Fibroblast of the aortic adventitia (primary cell): ENCODE measurements around the gene EFNA5. TPM values are rescaled to one million over a fixed set of nuclear protein-coding genes. Genes with fewer than 3 reads are reported as not detected.
A peak's percentile ranks its signal among the peaks of the same experiment; 100 is the strongest.

Experiments used
- DNase-seq: peaks from one replicate; pipeline ENCODE4 v3.0.0-alpha.2; 2010; ENCODE audit warnings: low read depth
- H3K4me3 ChIP-seq: 2 replicates; pipeline ENCODE4 v1.5.1; 2011; ENCODE audit warnings: low read depth, mild to moderate bottlenecking, control low read depth, low read length, moderate library complexity
- CTCF ChIP-seq: IDR thresholded peaks from 2 replicates; pipeline ENCODE4 v1.5.1; 2011; ENCODE audit warnings: mild to moderate bottlenecking, low read length, control low read depth, inconsistent platforms; ENCODE audit not compliant: insufficient read depth
- total RNA-seq: library from RNA; depleted of rRNA; stranded (reverse); fragments of >200 nt; gene quantifications from 2 replicates; pipeline ENCODE4 v1.2.3, GENCODE V29; 2012; ENCODE audit warnings: low replicate concordance

EFNA5 gene
- total RNA-seq, 1 donor, result 33.1 TPM

DNA sequence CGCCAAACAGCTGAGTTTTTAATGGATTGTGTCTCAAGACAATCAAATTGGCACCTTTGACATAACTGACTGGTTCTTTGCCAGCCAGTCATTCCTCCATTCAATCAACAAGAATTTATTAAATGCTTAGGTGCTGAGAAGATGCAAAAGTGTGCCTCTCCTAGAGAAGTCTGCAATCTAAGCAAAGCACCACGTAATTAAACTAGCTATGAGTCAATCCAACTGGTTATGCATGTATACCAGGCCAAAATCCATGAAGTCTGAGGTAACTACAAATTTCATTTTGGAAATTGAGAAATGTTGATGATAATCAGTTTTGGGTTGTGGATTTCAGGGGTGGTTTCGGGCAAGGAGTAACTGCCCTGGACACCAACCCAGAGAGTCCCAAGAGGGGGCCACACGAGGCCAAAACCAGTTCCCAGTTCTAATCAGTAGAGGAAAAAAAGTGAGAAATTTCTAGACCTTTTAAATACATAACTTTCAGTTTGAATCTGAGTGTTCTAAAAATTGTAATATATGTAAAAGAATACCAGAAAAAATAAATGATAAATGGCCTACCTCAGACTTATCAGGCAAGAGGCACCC, 92.6 kb downstream of the EFNA5 start:
- TF ChIP-seq CTCF, result no peak
- H3K4me3 ChIP-seq, result no peak overlapping the region
- DNase-seq, result peak; percentile 52

- TF ChIP-seq CTCF, result no peak
- H3K4me3 ChIP-seq, result no peak overlapping the region
- DNase-seq, result no peak
Measured at GRCh38 chr5:107577394-107577950, 93.3 kb downstream of the EFNA5 start.

DNA sequence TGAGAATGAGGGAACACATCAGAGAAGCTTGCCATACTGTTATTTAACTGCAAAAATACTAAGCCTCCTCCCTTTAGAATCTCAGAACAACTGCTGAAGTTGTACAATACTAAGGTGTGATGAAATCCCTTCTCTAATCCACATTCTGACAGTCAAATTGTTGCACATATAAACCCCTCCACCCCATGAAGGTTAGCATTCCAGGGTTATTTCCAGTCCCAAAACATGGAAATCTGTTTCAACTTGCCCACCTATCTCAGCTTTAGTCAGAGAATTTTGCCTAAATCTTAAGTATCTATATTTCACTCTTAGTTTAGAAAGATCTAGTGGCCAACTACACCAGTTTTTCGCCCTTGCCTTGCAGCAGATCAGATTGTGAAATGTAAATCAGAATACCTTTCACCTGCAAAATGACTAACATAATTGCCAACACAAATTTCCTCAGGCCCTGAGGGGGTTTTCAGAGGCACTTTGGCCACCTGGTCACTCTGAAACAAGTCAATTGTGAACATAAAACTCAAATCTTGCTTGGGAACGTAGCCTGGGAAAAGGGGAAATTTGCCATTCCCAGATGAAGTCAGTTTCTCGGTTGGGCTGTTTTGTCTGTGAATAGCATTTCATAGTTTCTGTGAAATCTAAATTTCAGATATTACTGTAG, 93.9 kb downstream of the EFNA5 start:
- no peak for DNase-seq
- no peak overlapping the region for H3K4me3 ChIP-seq
- TF ChIP-seq CTCF, result no peak

DNA sequence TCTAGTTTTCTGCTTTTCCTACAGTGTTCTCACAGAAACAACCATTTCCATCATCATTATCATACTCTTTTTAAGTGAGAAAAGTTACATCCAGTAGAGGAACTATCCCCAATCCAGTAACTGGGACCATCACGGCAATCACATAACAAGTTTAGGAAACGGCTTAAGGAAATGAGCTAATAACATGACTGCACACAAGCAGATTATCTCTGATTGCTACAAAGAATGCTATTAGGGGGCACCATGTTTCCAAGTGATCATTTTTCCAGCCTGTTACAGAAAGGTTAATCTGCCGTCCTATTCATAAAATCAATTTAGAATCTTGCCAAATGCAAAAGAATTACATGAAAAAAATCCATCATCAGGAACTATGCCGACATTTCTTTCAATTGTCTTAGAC, 94.6 kb downstream of the EFNA5 start:
- no peak for DNase-seq
- no peak for TF ChIP-seq CTCF
- no peak overlapping the region for H3K4me3 ChIP-seq

GRCh38 chr5:107574287-107574686, 96.5 kb downstream of the EFNA5 start:
- no peak overlapping the region for H3K4me3 ChIP-seq
- TF ChIP-seq CTCF, result no peak
- no peak for DNase-seq

- H3K4me3 ChIP-seq, result no peak overlapping the region
- TF ChIP-seq CTCF, result no peak
- DNase-seq, result peak; percentile 18
Measured at GRCh38 chr5:107572715-107573368, 97.9 kb downstream of the EFNA5 start.
